Measurements from ENCODE around the gene DCDC2.
"Not testable (repeated sequence)": the region's sequence is repeated elsewhere in the genome, so short reads cannot be mapped to it uniquely, and the experiment has no call there.

DCDC2 gene

GRCh38 chr6:24378473-24379097, 20.7 kb upstream of the DCDC2 start:
- DNase-seq = no peak

DNA sequence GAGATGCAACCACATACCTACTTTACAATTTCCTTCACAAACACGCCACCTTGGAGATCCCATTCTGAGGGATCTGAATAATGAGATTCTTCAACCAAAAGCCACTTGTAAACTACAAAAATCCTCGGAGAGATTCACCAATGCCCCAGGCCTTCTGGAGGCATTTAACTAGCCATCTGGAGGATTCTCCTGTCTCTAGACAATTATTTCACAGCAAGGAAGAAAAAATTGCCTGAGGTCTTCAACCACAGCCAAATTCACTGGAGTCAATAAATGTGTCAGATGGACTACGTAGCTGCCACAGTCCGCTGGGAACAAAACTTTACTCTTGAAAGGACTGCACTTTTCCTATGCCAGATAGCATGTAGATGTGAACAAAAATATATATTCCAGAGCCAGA, 19.0 kb upstream of the DCDC2 start:
- no peak for DNase-seq

- no peak for DNase-seq
Observed at GRCh38 chr6:24374612-24375011, 16.8 kb upstream of the DCDC2 start.

GRCh38 chr6:24365103-24365633, 7.3 kb upstream of the DCDC2 start:
- not testable (repeated sequence) for DNase-seq

DNA sequence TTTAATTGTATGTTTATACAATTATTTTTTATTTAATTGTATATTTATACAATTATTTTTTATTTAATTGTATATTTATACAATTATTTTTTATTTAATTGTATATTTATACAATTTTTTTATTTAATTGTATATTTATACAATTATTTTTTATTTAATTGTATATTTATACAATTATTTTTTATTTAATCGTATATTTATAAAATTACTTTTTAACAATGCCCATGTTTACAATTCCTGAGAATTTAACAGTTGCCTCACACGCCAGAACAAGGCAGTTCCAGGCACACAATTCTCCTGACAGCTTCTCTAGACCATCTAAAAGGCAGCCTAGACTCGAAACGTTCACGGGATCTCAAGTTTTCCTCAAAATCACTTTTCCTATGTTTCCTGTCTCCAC, 4.5 kb upstream of the DCDC2 start:
- DNase-seq = not testable (repeated sequence)

GRCh38 chr6:24359640-24360454, 2.0 kb upstream of the DCDC2 start:
- DNase-seq = peak; percentile 55

- DNase-seq = no peak
Observed at GRCh38 chr6:24358219-24358821, 461 bp upstream of the DCDC2 start.

GRCh38 chr6:24356310-24356973, 1.4 kb downstream of the DCDC2 start:
- no peak for DNase-seq

- no peak for DNase-seq
Observed at GRCh38 chr6:24355393-24355792, 2.5 kb downstream of the DCDC2 start.

GRCh38 chr6:24353861-24354260, 4.0 kb downstream of the DCDC2 start:
- DNase-seq = no peak

DNA sequence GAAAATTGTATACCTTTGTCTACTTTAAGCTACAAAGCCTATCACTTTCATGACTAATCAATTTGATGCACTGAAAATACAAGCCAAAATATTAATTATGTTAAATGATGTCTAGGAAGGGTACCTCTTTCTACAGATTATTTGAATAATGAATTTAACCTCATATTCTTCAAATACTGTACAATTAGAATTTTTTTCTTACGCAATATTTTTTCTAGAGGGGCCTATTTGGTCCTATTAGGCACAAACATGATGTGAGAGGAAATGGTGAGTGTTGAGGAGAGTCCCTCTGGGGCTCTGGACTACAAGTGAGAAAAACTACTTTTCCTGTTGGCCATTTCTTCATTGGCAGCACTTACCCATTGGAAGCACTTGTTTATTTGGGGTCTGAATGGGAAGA, 5.4 kb downstream of the DCDC2 start:
- no peak for DNase-seq

DNA sequence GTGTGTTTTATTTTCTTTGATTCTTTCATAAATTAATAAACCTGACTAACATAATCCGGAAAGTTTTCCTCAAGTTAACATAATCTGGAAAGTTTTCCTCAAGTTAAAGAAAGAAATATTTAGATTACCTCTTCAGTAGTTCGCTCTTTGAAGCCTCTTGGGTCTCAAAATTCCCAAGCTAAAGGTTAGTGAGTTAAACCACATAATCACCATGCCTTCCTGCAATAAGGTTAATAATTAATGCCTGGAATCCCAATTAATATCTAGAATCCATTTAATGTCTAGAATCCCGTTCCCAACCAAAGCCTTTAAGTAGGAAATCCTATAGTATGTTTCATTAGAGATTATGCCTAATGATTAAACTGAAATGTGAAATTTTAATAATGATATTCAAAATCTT, 12.9 kb downstream of the DCDC2 start:
- DNase-seq = no peak

DNA sequence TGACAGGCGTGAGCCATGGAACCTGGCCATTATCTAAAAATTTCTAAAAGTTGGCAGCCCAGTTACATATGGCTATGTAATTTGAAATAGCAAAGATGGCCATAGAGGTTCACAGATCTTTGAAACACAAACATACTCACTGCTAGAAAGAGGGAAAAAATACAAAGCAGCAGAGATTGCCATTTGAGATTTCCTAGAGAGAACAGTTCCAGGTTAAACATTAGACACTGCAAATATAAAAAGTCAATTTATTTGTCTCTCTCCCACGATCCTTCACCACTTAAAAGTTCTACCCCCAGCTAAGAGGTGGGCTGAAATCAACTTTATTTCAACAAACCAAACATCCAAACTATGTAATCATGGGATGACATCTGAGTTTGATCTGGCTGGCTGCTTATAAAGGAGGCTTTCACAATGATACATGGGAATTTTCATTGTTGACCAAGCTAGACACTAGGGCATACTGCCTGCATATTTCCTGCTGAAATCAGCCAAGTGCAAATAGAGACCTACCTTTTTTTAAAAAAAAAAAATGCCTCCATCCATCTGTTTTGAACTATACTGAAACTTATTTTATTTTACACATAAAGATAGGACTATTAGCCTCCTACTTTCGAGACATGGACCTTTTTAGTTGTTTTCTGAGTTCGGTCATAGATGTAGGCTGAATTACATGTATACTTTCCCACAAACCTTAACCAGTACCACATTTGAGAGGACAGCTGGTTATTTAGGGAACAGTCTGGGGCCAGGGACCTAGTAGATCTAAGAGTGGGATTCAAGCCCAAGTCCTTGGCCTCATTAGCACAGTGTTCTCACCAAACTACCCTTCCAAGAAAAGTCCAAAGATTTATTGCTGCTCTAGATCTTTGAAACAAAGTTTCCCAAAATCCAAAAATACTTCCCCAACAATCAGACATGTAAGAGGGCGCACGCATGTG, 16.6 kb downstream of the DCDC2 start:
- no peak for DNase-seq

- DNase-seq = no peak
Observed at GRCh38 chr6:24339932-24340331, 17.9 kb downstream of the DCDC2 start.

GRCh38 chr6:24334285-24334684, 23.6 kb downstream of the DCDC2 start:
- DNase-seq = no peak

- DNase-seq = no peak
Observed at GRCh38 chr6:24332317-24332716, 25.5 kb downstream of the DCDC2 start.

GRCh38 chr6:24330137-24330732, 27.6 kb downstream of the DCDC2 start:
- DNase-seq = no peak

- DNase-seq = no peak
Observed at GRCh38 chr6:24329451-24329850, 28.4 kb downstream of the DCDC2 start.

DNA sequence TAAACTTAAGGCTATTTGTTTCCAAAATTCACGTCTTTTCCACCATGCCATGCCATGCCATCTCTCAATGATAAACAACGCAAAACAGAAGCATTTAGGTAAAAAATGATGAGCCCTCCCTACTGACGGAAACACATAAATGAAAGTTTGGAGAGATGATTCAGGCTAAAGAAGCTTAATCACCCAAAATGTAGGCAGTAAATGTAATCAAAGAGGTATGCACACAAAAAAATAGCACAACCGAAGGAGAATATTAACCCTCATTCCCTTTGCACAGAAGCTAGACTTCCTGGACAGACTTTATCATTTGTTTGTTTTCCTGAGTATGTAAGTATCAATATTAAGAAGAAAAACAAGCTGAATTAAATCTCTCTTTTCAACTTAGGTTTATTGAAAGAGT, 28.8 kb downstream of the DCDC2 start:
- no peak for DNase-seq

DNA sequence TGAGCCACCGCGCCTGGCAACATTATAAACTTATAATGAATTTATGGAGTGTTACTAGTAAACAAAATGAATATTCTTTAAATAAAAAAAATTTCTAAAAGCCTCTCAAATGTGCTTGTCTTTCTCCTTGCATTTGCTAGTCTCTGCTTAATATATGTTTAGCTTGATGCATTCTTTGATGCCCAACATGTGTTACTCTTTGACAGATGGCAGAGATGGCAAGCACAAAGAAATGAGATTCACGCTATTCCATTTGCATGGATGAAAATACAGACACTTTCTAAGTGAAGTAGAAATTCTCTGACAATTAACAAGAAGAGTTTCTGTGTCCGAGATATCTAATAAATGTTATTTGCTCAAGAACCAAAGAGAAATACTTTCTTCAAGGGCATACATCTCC, 30.1 kb downstream of the DCDC2 start:
- no peak for DNase-seq

DNA sequence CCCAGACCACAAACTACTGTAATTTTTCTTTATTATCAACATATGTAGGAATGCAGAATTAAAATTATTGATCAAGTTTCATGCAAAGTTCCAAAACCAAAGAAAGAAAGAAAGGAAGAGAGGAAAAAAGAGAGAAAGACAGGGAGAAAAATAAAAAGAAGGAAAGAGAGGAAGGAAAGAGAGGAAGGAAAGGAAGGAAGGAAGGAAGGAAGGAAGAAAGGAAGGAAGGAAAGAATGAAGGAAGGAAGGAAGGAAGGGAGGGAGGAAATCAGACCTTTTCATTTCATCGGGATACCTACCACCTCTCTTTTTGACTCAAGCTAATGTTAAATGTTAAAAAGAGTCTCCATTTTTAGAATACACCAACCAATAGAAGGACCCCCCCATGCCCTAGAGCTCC, 31.9 kb downstream of the DCDC2 start:
- DNase-seq = no peak

- DNase-seq = no peak
Observed at GRCh38 chr6:24324617-24325016, 33.2 kb downstream of the DCDC2 start.

Data from amniotic stem cell (primary cell).